ENCODE data around the gene RGP1.

Gene RGP1

GRCh38 chr9:35725362-35725761 lies 23.7 kb upstream of the RGP1 start:
- Histone ChIP-seq H3K36me3 (ENCODE audit: control insufficient read depth in 2 of 2, insufficient read depth in 1 of 2, low read length in 2 of 2) (peaks cover 14 to 86% of the 10 kb centered on the region in 2 experiments), H3K4me3 (ENCODE audit: low read depth, low read length) (no peak overlapping the region), H3K9me3 (ENCODE audit: control insufficient read depth, insufficient read depth, low read depth, low read length) (no peaks in the 10 kb centered on the region), H3K4me1 (ENCODE audit: control insufficient read depth, insufficient read depth, low read length) (0 out of 2 replicates have a peak, but pooled peaks cover 5% of the 10 kb centered on the region), H3K27ac (ENCODE audit: extremely low read depth, low read depth, low read length) (no peak overlapping the region)
- CTCF ChIA-PET, result interaction anchor here (0.5 to 8.0 kb wide), 7 partner anchors 10 to 101 kb away, joined by 3 to 88 read pairs (median 3); no protein-coding TSS in a partner anchor
- POLR2A ChIA-PET, result no interaction called here
- TF ChIP-seq ZNF623 (tag by site-specific recombination; IDR thresholded peaks at IDR 0.05), result no peak
- TF ChIP-seq ZNF16 (tag by site-specific recombination; IDR thresholded peaks at IDR 0.05; ENCODE audit: low read depth), result no peak
- no peak for TF ChIP-seq ZNF514 (tag by site-specific recombination; IDR thresholded peaks at IDR 0.05)
- TF ChIP-seq ZNF23 (tag by site-specific recombination; IDR thresholded peaks at IDR 0.05; ENCODE audit: borderline replicate concordance), result no peak
- TF ChIP-seq YY1 (tag by site-specific recombination; IDR thresholded peaks at IDR 0.05), result no peak
- TF ChIP-seq TCF7L2 (IDR thresholded peaks at IDR 0.05; ENCODE audit: borderline replicate concordance, low read depth, low read length), result no peak
- TF ChIP-seq, protein P1, sequence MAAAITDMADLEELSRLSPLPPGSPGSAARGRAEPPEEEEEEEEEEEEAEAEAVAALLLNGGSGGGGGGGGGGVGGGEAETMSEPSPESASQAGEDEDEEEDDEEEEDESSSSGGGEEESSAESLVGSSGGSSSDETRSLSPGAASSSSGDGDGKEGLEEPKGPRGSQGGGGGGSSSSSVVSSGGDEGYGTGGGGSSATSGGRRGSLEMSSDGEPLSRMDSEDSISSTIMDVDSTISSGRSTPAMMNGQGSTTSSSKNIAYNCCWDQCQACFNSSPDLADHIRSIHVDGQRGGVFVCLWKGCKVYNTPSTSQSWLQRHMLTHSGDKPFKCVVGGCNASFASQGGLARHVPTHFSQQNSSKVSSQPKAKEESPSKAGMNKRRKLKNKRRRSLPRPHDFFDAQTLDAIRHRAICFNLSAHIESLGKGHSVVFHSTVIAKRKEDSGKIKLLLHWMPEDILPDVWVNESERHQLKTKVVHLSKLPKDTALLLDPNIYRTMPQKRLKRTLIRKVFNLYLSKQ (tag by site-specific recombination; IDR thresholded peaks at IDR 0.05; ENCODE audit: borderline replicate concordance), result no peak

GRCh38 chr9:35726931-35727330 lies 22.2 kb upstream of the RGP1 start:
- H3K9me3 ChIP-seq (ENCODE audit: control insufficient read depth, insufficient read depth, low read depth, low read length), result no peaks in the 10 kb centered on the region
- POLR2A ChIA-PET, result interaction anchor here (1.5 to 1.9 kb wide), 4 partner anchors 22 to 68 kb away, joined by 3 to 11 read pairs (median 7); partner anchors contain the start of genes CCDC107 and RMRP
- CTCF ChIA-PET, result interaction anchor here (0.5 to 8.0 kb wide), 8 partner anchors 9 to 431 kb away, joined by 3 to 88 read pairs (median 6); no protein-coding TSS in a partner anchor
- no peak overlapping the region for H3K27ac ChIP-seq (ENCODE audit: extremely low read depth, low read depth, low read length)
- H3K36me3 ChIP-seq (ENCODE audit: control insufficient read depth in 2 of 2, insufficient read depth in 1 of 2, low read length in 2 of 2), result peaks cover 10 to 71% of the 10 kb centered on the region in 2 experiments
- peaks cover 5% of the 10 kb centered on the region; the same call in 1 of the 2 replicates for H3K4me1 ChIP-seq (ENCODE audit: control insufficient read depth, insufficient read depth, low read length)
- no peak overlapping the region for H3K4me3 ChIP-seq (ENCODE audit: low read depth, low read length)
- TF ChIP-seq HOXD13 (CRISPR knock-in tag; IDR thresholded peaks at IDR 0.05; ENCODE audit: borderline replicate concordance), result no peak
- no peak for TF ChIP-seq ZNF596 (tag by site-specific recombination; IDR thresholded peaks at IDR 0.05)
- no peak for TF ChIP-seq ZNF777 (tag by site-specific recombination; IDR thresholded peaks at IDR 0.05; ENCODE audit: borderline replicate concordance)
- no peak for TF ChIP-seq ZNF23 (tag by site-specific recombination; IDR thresholded peaks at IDR 0.05; ENCODE audit: borderline replicate concordance)
- TF ChIP-seq PRDM6 (tag by site-specific recombination; IDR thresholded peaks at IDR 0.05), result no peak
- no peak for TF ChIP-seq ZNF133 (tag by site-specific recombination; IDR thresholded peaks at IDR 0.05)
- TF ChIP-seq ZBTB17 (tag by site-specific recombination; IDR thresholded peaks at IDR 0.05), result no peak
- TF ChIP-seq ZSCAN5A (tag by site-specific recombination; IDR thresholded peaks at IDR 0.05), result no peak
- TF ChIP-seq ZXDB (tag by site-specific recombination; IDR thresholded peaks at IDR 0.05), result no peak
- TF ChIP-seq TCF7L2 (IDR thresholded peaks at IDR 0.05; ENCODE audit: borderline replicate concordance, low read depth, low read length), result no peak

GRCh38 chr9:35727676-35728040 lies 21.4 kb upstream of the RGP1 start:
- peaks cover 5% of the 10 kb centered on the region; the same call in 1 of the 2 replicates for H3K4me1 ChIP-seq (ENCODE audit: control insufficient read depth, insufficient read depth, low read length)
- no peak overlapping the region for H3K27ac ChIP-seq (ENCODE audit: extremely low read depth, low read depth, low read length)
- ChIA-PET CTCF (interaction anchor here (0.5 to 8.0 kb wide), 13 partner anchors 17 to 430 kb away, joined by 3 to 88 read pairs (median 4); partner anchors contain the start of genes CCDC107 and RMRP), POLR2A (interaction anchor here (0.6 to 1.9 kb wide), 11 partner anchors 10 to 72 kb away, joined by 3 to 11 read pairs (median 4); partner anchors contain the start of genes ARHGEF39, CCDC107 and RMRP)
- H3K36me3 ChIP-seq (ENCODE audit: control insufficient read depth in 2 of 2, insufficient read depth in 1 of 2, low read length in 2 of 2), result peaks cover 10 to 63% of the 10 kb centered on the region in 2 experiments
- no peak for TF ChIP-seq ZSCAN30 (tag by site-specific recombination; IDR thresholded peaks at IDR 0.05)
- no peak for TF ChIP-seq ZNF398 (tag by site-specific recombination; IDR thresholded peaks at IDR 0.05)
- no peak for TF ChIP-seq ZNF626 (tag by site-specific recombination; IDR thresholded peaks at IDR 0.05)
- no peak for TF ChIP-seq YY2 (tag by site-specific recombination; IDR thresholded peaks at IDR 0.05)
- H3K9me3 ChIP-seq (ENCODE audit: control insufficient read depth, insufficient read depth, low read depth, low read length), result no peaks in the 10 kb centered on the region
- H3K4me3 ChIP-seq (ENCODE audit: low read depth, low read length), result no peak overlapping the region

All from HEK293 (cell line).